ENCODE measurements around the gene CDH2. TPM values are rescaled to one million over a fixed set of nuclear protein-coding genes. Genes with fewer than 3 reads are reported as not detected.

CDH2 gene
- polyA plus RNA-seq, 1 donor (not counting 4 experiments of a cell fraction or from before 2014, with no cell fraction given), result 0.46 TPM

- no peak overlapping the region for H3K9ac ChIP-seq (ENCODE audit: control insufficient read depth, extremely low read depth, insufficient read depth, low read length)
- DNase-seq (ENCODE audit: low read depth, low spot score) (no peak), FAIRE-seq (no peak)
- H4K20me1 ChIP-seq (ENCODE audit: control insufficient read depth, extremely low read depth, insufficient read depth, low read length), result no peaks in the 10 kb centered on the region
- no peaks in the 10 kb centered on the region for H3K9me1 ChIP-seq (ENCODE audit: control insufficient read depth, extremely low read depth, insufficient read depth, low read length)
- no peaks in the 10 kb centered on the region for H3K27me3 ChIP-seq (ENCODE audit: control insufficient read depth, extremely low read depth, insufficient read depth, low read length)
- no peaks in the 10 kb centered on the region for H3K79me2 ChIP-seq (ENCODE audit: control insufficient read depth, insufficient read depth, low read length)
- H3K9me3 ChIP-seq (ENCODE audit: control insufficient read depth, low read depth, low read length), result no peaks in the 10 kb centered on the region
- H3K27ac ChIP-seq (ENCODE audit: control insufficient read depth, insufficient read depth, low read length), result no peak overlapping the region
- dilution Hi-C loops (cut with MboI; ENCODE audit: extremely low pct_ligation_motif_present, low sequenced_read_pairs), result no loop called here
- no peaks in the 10 kb centered on the region for H3K4me1 ChIP-seq (ENCODE audit: control insufficient read depth, extremely low read depth, insufficient read depth, low read length)
- H2AFZ ChIP-seq (ENCODE audit: control insufficient read depth, low read length), result no peak overlapping the region
- no peak overlapping the region for H3K4me2 ChIP-seq (ENCODE audit: control insufficient read depth, extremely low read depth, insufficient read depth, low read depth, low read length)
- no peaks in the 10 kb centered on the region for H3K36me3 ChIP-seq (ENCODE audit: control insufficient read depth in 2 of 2, extremely low read depth in 1 of 2, insufficient read depth in 2 of 2, low read length in 2 of 2)
- no peak overlapping the region for H3K4me3 ChIP-seq (ENCODE audit: control insufficient read depth in 2 of 3, extremely low read depth in 1 of 3, insufficient read depth in 2 of 3, low read depth in 1 of 3, low read length in 3 of 3)
- no peak for TF ChIP-seq EZH2 (IDR thresholded peaks at IDR 0.05; ENCODE audit: low read length)
- no peak for TF ChIP-seq CTCF (optimal IDR thresholded peaks at IDR 0.05 in 1 of 3, IDR thresholded peaks at IDR 0.05 in 1 of 3, conservative IDR thresholded peaks at IDR 0.05 in 1 of 3; ENCODE audit: extremely low read depth in 1 of 3, insufficient read depth in 2 of 3, low read length in 3 of 3)
Observed at GRCh38 chr18:28045176-28045810, 131.6 kb downstream of the CDH2 start.

GRCh38 chr18:28044036-28044435 is 132.9 kb downstream of the CDH2 start:
- H4K20me1 ChIP-seq (ENCODE audit: control insufficient read depth, extremely low read depth, insufficient read depth, low read length), result no peaks in the 10 kb centered on the region
- no peak overlapping the region for H3K27ac ChIP-seq (ENCODE audit: control insufficient read depth, insufficient read depth, low read length)
- DNase-seq (ENCODE audit: low read depth, low spot score), result no peak
- no peaks in the 10 kb centered on the region for H3K36me3 ChIP-seq (ENCODE audit: control insufficient read depth in 2 of 2, extremely low read depth in 1 of 2, insufficient read depth in 2 of 2, low read length in 2 of 2)
- dilution Hi-C loops (cut with MboI; ENCODE audit: extremely low pct_ligation_motif_present, low sequenced_read_pairs), result no loop called here
- no peaks in the 10 kb centered on the region for H3K9me3 ChIP-seq (ENCODE audit: control insufficient read depth, low read depth, low read length)
- H2AFZ ChIP-seq (ENCODE audit: control insufficient read depth, low read length), result no peak overlapping the region
- no peak overlapping the region for H3K4me3 ChIP-seq (ENCODE audit: control insufficient read depth in 2 of 3, extremely low read depth in 1 of 3, insufficient read depth in 2 of 3, low read depth in 1 of 3, low read length in 3 of 3)
- H3K4me2 ChIP-seq (ENCODE audit: control insufficient read depth, extremely low read depth, insufficient read depth, low read depth, low read length), result no peak overlapping the region
- peaks cover 2% of the 10 kb centered on the region for H3K4me1 ChIP-seq (ENCODE audit: control insufficient read depth, extremely low read depth, insufficient read depth, low read length)
- H3K79me2 ChIP-seq (ENCODE audit: control insufficient read depth, insufficient read depth, low read length), result no peaks in the 10 kb centered on the region
- no peaks in the 10 kb centered on the region for H3K9me1 ChIP-seq (ENCODE audit: control insufficient read depth, extremely low read depth, insufficient read depth, low read length)
- TF ChIP-seq CTCF (optimal IDR thresholded peaks at IDR 0.05 in 1 of 3, IDR thresholded peaks at IDR 0.05 in 1 of 3, conservative IDR thresholded peaks at IDR 0.05 in 1 of 3; ENCODE audit: extremely low read depth in 1 of 3, insufficient read depth in 2 of 3, low read length in 3 of 3) (no peak), EZH2 (IDR thresholded peaks at IDR 0.05; ENCODE audit: low read length) (no peak)
- no peaks in the 10 kb centered on the region for H3K27me3 ChIP-seq (ENCODE audit: control insufficient read depth, extremely low read depth, insufficient read depth, low read length)
- FAIRE-seq, result no peak
- H3K9ac ChIP-seq (ENCODE audit: control insufficient read depth, extremely low read depth, insufficient read depth, low read length), result no peak overlapping the region

All from keratinocyte (primary cell).